SK-N-SH (cell line): ENCODE measurements around the gene SIL1. TPM values are rescaled to one million over a fixed set of nuclear protein-coding genes. Genes with fewer than 3 reads are reported as not detected.

ENCODE experiments used
- CTCF ChIA-PET: fragments of 300-600, 350-600 bp; formaldehyde crosslinking; extraction: SDS; loops from one replicate; lab custom pipeline; 2021; lab: Yijun Ruan, JAX
- POLR2A ChIA-PET: fragments of 350-600 bp; sonication (Branson Sonifier 250); formaldehyde crosslinking; extraction: SDS; loops from one replicate; lab custom pipeline; 2020; ENCODE audit warnings: antibody characterized with exemption, inconsistent platforms; lab: Yijun Ruan, JAX
- DNase-seq: peaks from one replicate; pipeline ENCODE4 v3.0.0; 2012
- H2AFZ ChIP-seq: fragments of 200-600 bp; sonication (generic); 2 replicates; pipeline ENCODE4 v1.8.1; 2016; ENCODE audit warnings: antibody characterized with exemption, mild to moderate bottlenecking, low read depth
- H3F3A ChIP-seq: fragments of 200-600 bp; sonication (generic); replicated peaks from 2 replicates; pipeline ENCODE3; 2016; ENCODE audit warnings: antibody characterized with exemption, mild to moderate bottlenecking; ENCODE audit not compliant: insufficient read depth
- H3K27ac ChIP-seq, 2 experiments: fragments of 200-500 bp in 1 of 2; fragments of 200-600 bp in 1 of 2; sonication (Bioruptor generic) in 1 of 2; sonication (generic), shearing (Covaris generic) in 1 of 2; 2 replicates each; pipeline versions ENCODE4 v1.5.1 to v1.6.1; 2014 to 2016; ENCODE audit warnings: low read depth in 2 of 2, inconsistent platforms in 1 of 2, low read length in 1 of 2, mild to moderate bottlenecking in 1 of 2, mixed read lengths in 1 of 2
- H3K27me3 ChIP-seq: fragments of 200-600 bp; sonication (generic), shearing (Covaris generic); 2 replicates; pipeline ENCODE4 v1.6.1; 2016; ENCODE audit warnings: mixed run types; ENCODE audit not compliant: insufficient read depth
- H3K36me3 ChIP-seq, 2 experiments: fragments of 200-500 bp in 1 of 2; fragments of 200-600 bp in 1 of 2; sonication (Bioruptor generic) in 1 of 2; sonication (generic) in 1 of 2; replicated peaks in 1 of 2; 2 replicates each; pipeline versions ENCODE3 to v1.5.1; 2014 to 2016; ENCODE audit warnings: low read length in 1 of 2, mild to moderate bottlenecking in 1 of 2; ENCODE audit not compliant: insufficient read depth in 2 of 2, control insufficient read depth in 1 of 2
- H3K4me1 ChIP-seq, 2 experiments: fragments of 200-500 bp in 1 of 2; fragments of 200-600 bp in 1 of 2; sonication (Bioruptor generic) in 1 of 2; sonication (generic), shearing (Covaris generic) in 1 of 2; 2 replicates each; pipeline versions ENCODE4 v1.5.1 to v1.6.1; 2014 to 2016; ENCODE audit warnings: low read depth in 1 of 2, low read length in 1 of 2, mixed run types in 1 of 2; ENCODE audit not compliant: insufficient read depth in 2 of 2, control insufficient read depth in 1 of 2
- H3K4me2 ChIP-seq: fragments of 200-600 bp; sonication (generic), shearing (Covaris generic); 2 replicates; pipeline ENCODE4 v1.6.1; 2017; ENCODE audit warnings: mixed run types
- H3K4me3 ChIP-seq, 2 experiments: fragments of 200-500 bp in 1 of 2; fragments of 200-600 bp in 1 of 2; sonication (Bioruptor generic) in 1 of 2; sonication (generic), shearing (Covaris generic) in 1 of 2; 2 replicates each; pipeline versions ENCODE4 v1.5.1 to v1.8.1; 2014 to 2016; ENCODE audit warnings: low read depth in 2 of 2, inconsistent platforms in 1 of 2, low read length in 1 of 2, mild to moderate bottlenecking in 1 of 2, mixed read lengths in 1 of 2, moderate library complexity in 1 of 2
- H3K79me2 ChIP-seq: fragments of 200-600 bp; sonication (generic); 2 replicates; pipeline ENCODE4 v1.8.1; 2017; ENCODE audit warnings: mild to moderate bottlenecking; ENCODE audit not compliant: insufficient read depth
- H3K9ac ChIP-seq: fragments of 200-600 bp; sonication (generic); 2 replicates; pipeline ENCODE4 v1.6.1; 2017; ENCODE audit warnings: mixed run types
- H3K9me2 ChIP-seq: fragments of 200-600 bp; sonication (generic); 2 replicates; pipeline ENCODE4 v1.6.1; 2017; ENCODE audit warnings: mixed run types
- H3K9me3 ChIP-seq: fragments of 200-600 bp; sonication (generic); 2 replicates; pipeline ENCODE4 v1.6.1; 2017; ENCODE audit warnings: mixed run types, mild to moderate bottlenecking, moderate library complexity
- H4K20me1 ChIP-seq: fragments of 200-600 bp; sonication (generic); 2 replicates; pipeline ENCODE4 v1.6.1; 2017; ENCODE audit warnings: mild to moderate bottlenecking, mixed run types; ENCODE audit not compliant: insufficient read depth
- CHD2 ChIP-seq: fragments of 150-350 bp; IDR thresholded peaks from 2 replicates; pipeline ENCODE4 v1.6.1; 2018; ENCODE audit warnings: low read length; ENCODE audit not compliant: partially characterized antibody
- EP300 ChIP-seq, 2 experiments: IDR thresholded peaks; 2 replicates each; pipeline versions ENCODE4 v1.4.0 to v1.6.1; 2012; ENCODE audit warnings: borderline replicate concordance in 1 of 2, low read depth in 1 of 2, low read length in 1 of 2
- EZH2phosphoT487 ChIP-seq: fragments of 200-600 bp; sonication (generic); IDR thresholded peaks from 2 replicates; pipeline ENCODE4 v1.6.1; 2017; ENCODE audit warnings: low read depth, mixed run types, mild to moderate bottlenecking, antibody characterized with exemption, moderate library complexity, borderline replicate concordance
- GATA2 ChIP-seq: sonication (generic); formaldehyde crosslinking; IDR thresholded peaks from 2 replicates; pipeline ENCODE4 v1.5.0; 2020; ENCODE audit warnings: mild to moderate bottlenecking, missing genetic modification reagents
- IRF3 ChIP-seq: fragments of 150-350 bp; IDR thresholded peaks from 2 replicates; pipeline ENCODE4 v1.6.1; 2016; ENCODE audit warnings: mild to moderate bottlenecking, low read depth, low read length
- JUND ChIP-seq: IDR thresholded peaks from 2 replicates; pipeline ENCODE4 v1.4.0; 2012
- MAX ChIP-seq: IDR thresholded peaks from 2 replicates; pipeline ENCODE4 v1.4.0; 2012; ENCODE audit warnings: low read depth
- MEF2A ChIP-seq: IDR thresholded peaks from 2 replicates; pipeline ENCODE4 v1.4.0; 2012; ENCODE audit warnings: low read depth, borderline replicate concordance
- NFIC ChIP-seq: IDR thresholded peaks from 2 replicates; pipeline ENCODE4 v1.4.0; 2012; ENCODE audit warnings: borderline replicate concordance
- RAD21 ChIP-seq: IDR thresholded peaks from 2 replicates; pipeline ENCODE4 v1.6.1; 2012; ENCODE audit warnings: mild to moderate bottlenecking, low read length
- REST ChIP-seq: IDR thresholded peaks from 2 replicates; pipeline ENCODE4 v1.6.1; 2012; ENCODE audit warnings: mild to moderate bottlenecking, low read depth, low read length, moderate library complexity
- RFX5 ChIP-seq: IDR thresholded peaks from 2 replicates; pipeline ENCODE4 v1.6.1; 2012; ENCODE audit warnings: mild to moderate bottlenecking, improper control_type of control experiment, low read length
- SIN3A ChIP-seq: IDR thresholded peaks from 2 replicates; pipeline ENCODE4 v1.6.1; 2012; ENCODE audit warnings: low read depth, mild to moderate bottlenecking, low read length, moderate library complexity, borderline replicate concordance
- TAF1 ChIP-seq: IDR thresholded peaks from 2 replicates; pipeline ENCODE4 v1.6.1; 2012; ENCODE audit warnings: low read depth, mild to moderate bottlenecking, low read length, moderate library complexity, borderline replicate concordance
- TCF12 ChIP-seq: IDR thresholded peaks from 2 replicates; pipeline ENCODE4 v1.4.0; 2012
- TEAD4 ChIP-seq: IDR thresholded peaks from 2 replicates; pipeline ENCODE4 v1.4.0; 2012; ENCODE audit warnings: mild to moderate bottlenecking, borderline replicate concordance; ENCODE audit not compliant: insufficient read depth
- USF1 ChIP-seq: IDR thresholded peaks from 2 replicates; pipeline ENCODE4 v1.4.0; 2012; ENCODE audit warnings: low read depth, borderline replicate concordance
- YY1 ChIP-seq: IDR thresholded peaks from 2 replicates; pipeline ENCODE4 v1.4.0; 2012; ENCODE audit warnings: low read depth, mild to moderate bottlenecking
- WGBS: methylation state at CpG from one replicate; pipeline ENCODE4 v1.1.6; 2017; ENCODE audit warnings: low lambda C conversion rate; 5-methylcytosine and 5-hydroxymethylcytosine counted together
- polyA plus RNA-seq, 3 experiments: library from polyadenylated mRNA; depleted of rRNA; stranded (reverse); fragments of >200 nt; gene quantifications; 2 replicates each; pipeline ENCODE4 v1.2.3, GENCODE V29; 2012

Gene SIL1
- polyA plus RNA-seq, 1 of the 3 experiments (the other 2 are of a cell fraction): 25.9 TPM

GRCh38 chr5:139064613-139065012 lies 133.6 kb downstream of the SIL1 start:
- no peaks in the 10 kb centered on the region for H4K20me1 ChIP-seq
- POLR2A ChIA-PET: no interaction called here

More at GRCh38 chr5:139064613-139065012, 133.6 kb downstream of the SIL1 start:
- no peaks in the 10 kb centered on the region for H3K79me2 ChIP-seq
- no peak overlapping the region for H2AFZ ChIP-seq
- no peak overlapping the region for H3K4me3 ChIP-seq
- no peaks in the 10 kb centered on the region for H3F3A ChIP-seq
- H3K27ac ChIP-seq: no peak overlapping the region
- CTCF ChIA-PET: interaction anchor here (0.6 to 1.2 kb wide), 2 partner anchors 16 to 196 kb away, joined by 3 read pairs; no protein-coding TSS in a partner anchor
- H3K4me2 ChIP-seq: no peak overlapping the region
- H3K4me1 ChIP-seq: peaks cover 18 to 21% of the 10 kb centered on the region in 2 experiments; a peak in 3 of 4 replicates
- H3K36me3 ChIP-seq: no peaks in the 10 kb centered on the region
- no peak for TF ChIP-seq SIN3A
- TF ChIP-seq RAD21: no peak
- TF ChIP-seq GATA2 (CRISPR knock-in tag): no peak
- TF ChIP-seq JUND: no peak
- TF ChIP-seq NFIC: no peak
- no peak for TF ChIP-seq TEAD4
- TF ChIP-seq EP300 (IDR thresholded peaks at IDR 0.05; ENCODE audit: borderline replicate concordance in 1 of 2, low read depth in 1 of 2, low read length in 1 of 2): no peak
- TF ChIP-seq RFX5: no peak
- TF ChIP-seq TAF1: no peak
- TF ChIP-seq TCF12: no peak
- no peak for TF ChIP-seq IRF3
- TF ChIP-seq USF1: no peak
- TF ChIP-seq CHD2: no peak
- TF ChIP-seq YY1: no peak
- TF ChIP-seq REST: no peak
- no peak for TF ChIP-seq MEF2A
- TF ChIP-seq MAX: no peak
- no peak for TF ChIP-seq EZH2phosphoT487
- WGBS: 58% methylated on average over 2 of the region's 2 CpGs
- no peak for DNase-seq
- no peaks in the 10 kb centered on the region for H3K9me2 ChIP-seq
- no peaks in the 10 kb centered on the region for H3K27me3 ChIP-seq
- H3K9ac ChIP-seq: no peak overlapping the region
- no peaks in the 10 kb centered on the region for H3K9me3 ChIP-seq
